ENCODE data around the gene LRRC51. TPM values are rescaled to one million over a fixed set of nuclear protein-coding genes. Genes with fewer than 3 reads are reported as not detected.
A peak's percentile ranks its signal among the peaks of the same experiment; 100 is the strongest.

The LRRC51 gene
- total and polyA plus RNA-seq, 2 of the 8 experiments (the other 6 are each of a cell fraction or from before 2014, with no cell fraction given): 7.7 to 7.9 TPM

DNA sequence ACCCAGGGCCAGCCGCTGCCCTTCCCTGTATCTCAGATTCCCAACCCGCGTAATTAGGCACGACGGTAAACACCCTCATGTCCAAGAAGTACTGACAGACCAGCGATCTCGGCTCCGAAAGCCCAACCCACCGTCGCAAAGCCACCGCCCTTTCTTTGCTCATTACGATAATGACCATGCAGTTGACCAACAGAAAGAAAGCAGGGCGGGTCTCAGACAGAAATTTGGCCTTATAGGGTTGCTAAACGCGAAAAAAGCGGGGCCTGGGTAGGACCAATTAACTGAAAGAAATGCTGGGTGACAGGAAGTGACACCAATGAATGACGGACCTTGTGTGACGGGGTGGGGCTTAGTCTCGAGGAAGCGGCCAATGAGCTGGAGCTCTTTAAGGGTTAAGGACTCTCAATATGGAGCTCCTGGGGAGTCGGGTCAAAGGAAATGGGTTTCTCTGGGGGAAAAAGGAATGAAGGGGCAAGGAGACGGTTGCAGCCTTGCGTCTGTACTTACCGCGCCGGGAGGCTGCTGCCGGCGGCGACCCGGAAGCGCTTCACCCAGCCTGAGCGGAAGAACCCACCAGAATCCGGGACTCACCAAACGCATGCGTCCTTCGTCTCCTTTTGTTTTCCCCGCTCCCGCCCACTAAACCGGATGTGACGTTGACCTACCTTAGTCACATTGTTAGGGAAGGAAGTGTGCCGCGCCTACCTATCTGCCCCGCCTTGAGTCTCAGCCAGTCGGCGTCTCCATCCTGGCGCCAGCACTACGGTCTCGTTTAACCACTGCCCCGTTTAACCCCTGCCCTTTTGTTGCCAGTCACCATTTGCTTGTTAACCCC lies 31.7 kb downstream of the LRRC51 start, which contains the start of gene ANAPC15 (continued):
- TF ChIP-seq SIX5 (IDR thresholded peaks at IDR 0.05; ENCODE audit: low read depth, low read length) (no peak), KDM4A (IDR thresholded peaks at IDR 0.05; ENCODE audit: low read depth, low read length, severe bottlenecking) (peak; percentile 55), GTF2F1 (IDR thresholded peaks at IDR 0.05; ENCODE audit: borderline replicate concordance, low read depth, low read length) (0 out of 2 replicates have a peak, but pooled peaks have one; percentile 38), FOSL1 (IDR thresholded peaks at IDR 0.05; ENCODE audit: insufficient read depth, low read depth, low read length) (no peak), SIRT6 (IDR thresholded peaks at IDR 0.05; ENCODE audit: low read length) (no peak), SUZ12 (IDR thresholded peaks at IDR 0.05; ENCODE audit: low read length) (no peak), CEBPB (IDR thresholded peaks at IDR 0.05; ENCODE audit: low read depth, low read length) (no peak), POLR2AphosphoS5 (IDR thresholded peaks at IDR 0.05; ENCODE audit: low read depth, low read length) (peak; percentile 99), TAF1 (IDR thresholded peaks at IDR 0.05; ENCODE audit: low read depth, low read length) (peak; percentile 95), KDM5A (IDR thresholded peaks at IDR 0.05; ENCODE audit: low read length) (no peak), NANOG (IDR thresholded peaks at IDR 0.05; ENCODE audit: insufficient read depth, low read depth, low read length, poor library complexity, severe bottlenecking) (peak; percentile 34), EGR1 (IDR thresholded peaks at IDR 0.05; ENCODE audit: borderline replicate concordance, low read depth, low read length) (no peak), POLR2A (IDR thresholded peaks at IDR 0.05; ENCODE audit: control extremely low read depth in 1 of 2, low read depth in 2 of 2, low read length in 2 of 2) (peak; percentile 97 to 100), RBBP5 (IDR thresholded peaks at IDR 0.05; ENCODE audit: borderline replicate concordance, low read depth, low read length) (no peak), HDAC6 (IDR thresholded peaks at IDR 0.05; ENCODE audit: low read depth, low read length) (no peak), SAP30 (IDR thresholded peaks at IDR 0.05; ENCODE audit: insufficient read depth, insufficient replicate concordance, low read length) (peak; percentile 29), BRCA1 (IDR thresholded peaks at IDR 0.05; ENCODE audit: low read depth, low read length) (no peak), EZH2 (IDR thresholded peaks at IDR 0.05; ENCODE audit: low read depth, low read length, severe bottlenecking) (no peak), SP2 (IDR thresholded peaks at IDR 0.05; ENCODE audit: low read length) (peak; percentile 64), SP1 (IDR thresholded peaks at IDR 0.05; ENCODE audit: low read depth, low read length) (peak; percentile 97), SIN3A (conservative IDR thresholded peaks at IDR 0.05 in 1 of 2, IDR thresholded peaks at IDR 0.05 in 1 of 2; ENCODE audit: low read depth in 1 of 2, low read length in 2 of 2) (peak in 1 of 2 experiments; percentile 30; a peak in 1 of 4 replicates), CHD1 (IDR thresholded peaks at IDR 0.05; ENCODE audit: low read depth, low read length) (no peak)
- TF ChIP-seq, protein P1, sequence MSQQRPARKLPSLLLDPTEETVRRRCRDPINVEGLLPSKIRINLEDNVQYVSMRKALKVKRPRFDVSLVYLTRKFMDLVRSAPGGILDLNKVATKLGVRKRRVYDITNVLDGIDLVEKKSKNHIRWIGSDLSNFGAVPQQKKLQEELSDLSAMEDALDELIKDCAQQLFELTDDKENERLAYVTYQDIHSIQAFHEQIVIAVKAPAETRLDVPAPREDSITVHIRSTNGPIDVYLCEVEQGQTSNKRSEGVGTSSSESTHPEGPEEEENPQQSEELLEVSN (IDR thresholded peaks at IDR 0.05): peak; percentile 84
- TF ChIP-seq, protein P2, sequence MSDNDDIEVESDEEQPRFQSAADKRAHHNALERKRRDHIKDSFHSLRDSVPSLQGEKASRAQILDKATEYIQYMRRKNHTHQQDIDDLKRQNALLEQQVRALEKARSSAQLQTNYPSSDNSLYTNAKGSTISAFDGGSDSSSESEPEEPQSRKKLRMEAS (IDR thresholded peaks at IDR 0.05): peak; percentile 81
